SK-N-SH (cell line): ENCODE data around the gene OAF.

ENCODE experiments used
- CTCF ChIP-seq: fragments of 200-600 bp; sonication (generic); IDR thresholded peaks from 2 replicates; pipeline ENCODE4 v1.6.1; 2017; ENCODE audit warnings: antibody characterized with exemption, mild to moderate bottlenecking, moderate library complexity
- TEAD4 ChIP-seq: IDR thresholded peaks from 2 replicates; pipeline ENCODE4 v1.4.0; 2012; ENCODE audit warnings: mild to moderate bottlenecking, borderline replicate concordance; ENCODE audit not compliant: insufficient read depth
- YY1 ChIP-seq: IDR thresholded peaks from 2 replicates; pipeline ENCODE4 v1.4.0; 2012; ENCODE audit warnings: low read depth, mild to moderate bottlenecking

- TF ChIP-seq CTCF (no peak), TEAD4 (no peak), YY1 (no peak)
Measured at GRCh38 chr11:120231963-120232362, 21.1 kb downstream of the OAF start.
